Endothelial cell of umbilical vein (primary cell): Measurements from ENCODE around the gene ARHGAP28. TPM values are rescaled to one million over a fixed set of nuclear protein-coding genes. Genes with fewer than 3 reads are reported as not detected.

Source experiments
- BruUV-seq: library from RNA; stranded (reverse); fragments of 400-500 nt; replicated peaks from 2 replicates; lab custom pipeline; 2021; lab: Mats Ljungman, UMichigan
- CTCF ChIA-PET: fragments of 300-600, 350-600 bp; sonication (Branson Sonifier 250); formaldehyde crosslinking; loops from one replicate; lab custom pipeline; 2021; ENCODE audit warnings: antibody characterized with exemption, inconsistent platforms; lab: Charles Lee
- POLR2A ChIA-PET: fragments of 300-600, 350-600 bp; sonication (Branson Sonifier 250); formaldehyde crosslinking; loops from one replicate; lab custom pipeline; 2021; ENCODE audit warnings: antibody characterized with exemption, inconsistent platforms; lab: Charles Lee
- DNase-seq: peaks from one replicate; pipeline ENCODE4 v3.0.0-alpha.2; 2011; ENCODE audit warnings: low read depth, low spot score
- FAIRE-seq: peaks from 2 replicates; lab custom pipeline; 2011; peaks lifted over from hg19 to GRCh38; lab: Jason Lieb, UNC
- H2AFZ ChIP-seq: 2 replicates; pipeline ENCODE4 v1.6.0; 2012; ENCODE audit warnings: low read depth, low read length, control low read depth, inconsistent platforms
- H3K27ac ChIP-seq: 2 replicates; pipeline ENCODE4 v1.5.1; 2011; ENCODE audit warnings: low read depth, mild to moderate bottlenecking, control low read depth, low read length, moderate library complexity; ENCODE audit not compliant: insufficient read depth
- H3K27me3 ChIP-seq, 2 experiments: 2 replicates each; pipeline versions ENCODE4 v1.6.0 to v1.6.1; 2011; ENCODE audit warnings: low read length in 2 of 2, mixed read lengths in 1 of 2; ENCODE audit not compliant: control insufficient read depth in 2 of 2, insufficient read depth in 2 of 2
- H3K36me3 ChIP-seq, 2 experiments: 2 replicates in 1 of 2; 3 replicates in 1 of 2; pipeline ENCODE4 v1.5.1; 2011; ENCODE audit warnings: low read length in 2 of 2, mild to moderate bottlenecking in 1 of 2, moderate library complexity in 1 of 2; ENCODE audit not compliant: control insufficient read depth in 2 of 2, insufficient read depth in 2 of 2; ENCODE audit errors: extremely low read depth in 1 of 2
- H3K4me1 ChIP-seq: 3 replicates; pipeline ENCODE4 v1.5.1; 2011; ENCODE audit warnings: mild to moderate bottlenecking, low read length; ENCODE audit not compliant: control insufficient read depth, insufficient read depth; ENCODE audit errors: extremely low read depth
- H3K4me2 ChIP-seq: 2 replicates; pipeline ENCODE4 v1.6.1; 2011; ENCODE audit warnings: low read length, control low read depth, mixed read lengths; ENCODE audit not compliant: insufficient read depth
- H3K4me3 ChIP-seq, 3 experiments: fragments of 200-600 bp in 1 of 3; sonication (generic), shearing (Covaris generic) in 1 of 3; replicated peaks in 1 of 3; 2 replicates each; pipeline ENCODE4 v1.5.1; 2011 to 2016; ENCODE audit warnings: control low read depth in 3 of 3, low read length in 3 of 3, mild to moderate bottlenecking in 2 of 3, inconsistent platforms in 1 of 3, low read depth in 1 of 3, moderate library complexity in 1 of 3; ENCODE audit not compliant: insufficient read depth in 1 of 3
- H3K79me2 ChIP-seq: 2 replicates; pipeline ENCODE4 v1.6.0; 2012; ENCODE audit warnings: low read length, inconsistent platforms; ENCODE audit not compliant: control insufficient read depth, insufficient read depth
- H3K9ac ChIP-seq: replicated peaks from 2 replicates; pipeline ENCODE3; 2011; ENCODE audit warnings: low read length, control low read depth; ENCODE audit not compliant: insufficient read depth; ENCODE audit errors: extremely low read depth
- H3K9me1 ChIP-seq: replicated peaks from 3 replicates; pipeline ENCODE4 v1.6.0; 2011; ENCODE audit warnings: mild to moderate bottlenecking, low read length; ENCODE audit not compliant: control insufficient read depth, insufficient read depth; ENCODE audit errors: extremely low read depth
- H3K9me3 ChIP-seq: replicated peaks from 2 replicates; pipeline ENCODE4 v1.5.1; 2012; ENCODE audit warnings: low read length, inconsistent platforms; ENCODE audit not compliant: control insufficient read depth, insufficient read depth
- H4K20me1 ChIP-seq: replicated peaks from 2 replicates; pipeline ENCODE3; 2011; ENCODE audit warnings: mild to moderate bottlenecking, low read length; ENCODE audit not compliant: control insufficient read depth, insufficient read depth; ENCODE audit errors: extremely low read depth
- CTCF ChIP-seq, 2 donors: IDR thresholded peaks; 1 replicate in 1 of 2; 2 replicates in 1 of 2; pipeline ENCODE4 v1.5.1; 2011; ENCODE audit warnings: low read length in 2 of 2, mild to moderate bottlenecking in 2 of 2, moderate library complexity in 2 of 2, control low read depth in 1 of 2, inconsistent platforms in 1 of 2, low read depth in 1 of 2; ENCODE audit not compliant: insufficient read depth in 1 of 2; ENCODE audit errors: extremely low read depth in 1 of 2
- EZH2 ChIP-seq: IDR thresholded peaks from 2 replicates; pipeline ENCODE4 v1.6.1; 2012; ENCODE audit warnings: borderline replicate concordance, low read depth, mild to moderate bottlenecking, moderate library complexity, low read length, inconsistent platforms; ENCODE audit not compliant: severe bottlenecking
- FOS ChIP-seq: IDR thresholded peaks from 2 replicates; pipeline ENCODE4 v1.6.1; 2011; ENCODE audit warnings: mild to moderate bottlenecking, low read length, moderate library complexity, borderline replicate concordance; ENCODE audit not compliant: insufficient read depth
- GATA2 ChIP-seq: IDR thresholded peaks from 2 replicates; pipeline ENCODE4 v1.7.0; 2011; ENCODE audit warnings: low read depth, mild to moderate bottlenecking, moderate library complexity, mixed read lengths, low read length; ENCODE audit not compliant: insufficient read length, insufficient read depth
- JUN ChIP-seq: IDR thresholded peaks from 2 replicates; pipeline ENCODE4 v1.6.1; 2011; ENCODE audit warnings: borderline replicate concordance, low read depth; ENCODE audit not compliant: insufficient read length, insufficient read depth
- MYC ChIP-seq: IDR thresholded peaks from one replicate; pipeline ENCODE4 v1.6.1; 2011; ENCODE audit warnings: mild to moderate bottlenecking, low read depth, low read length
- POLR2A ChIP-seq: IDR thresholded peaks from 2 replicates; pipeline ENCODE4 v1.6.1; 2012; ENCODE audit warnings: low read depth, mild to moderate bottlenecking, control low read depth, low read length
- POLR2AphosphoS5 ChIP-seq: IDR thresholded peaks from 2 replicates; pipeline ENCODE4 v1.6.1; 2012; ENCODE audit warnings: low read depth, mild to moderate bottlenecking, control low read depth, low read length, moderate library complexity; ENCODE audit not compliant: insufficient read depth
- dilution Hi-C: fragments of 300-500 bp; cut with MboI; formaldehyde crosslinking; loops from one replicate; pipeline ENCODE4 v1.15.0; 2019; ENCODE audit warnings: low sequenced_read_pairs; ENCODE audit not compliant: extremely low pct_ligation_motif_present
- intact Hi-C: fragments of 100-400 bp; cut with micrococcal nuclease; formaldehyde crosslinking; loops from one replicate; pipeline ENCODE4 v1.10.0; 2022
- polyA plus RNA-seq, 4 experiments: library from polyadenylated mRNA; depleted of rRNA in 3 of 4; stranded (reverse) in 3 of 4; unstranded in 1 of 4; fragments of >200 nt; gene quantifications; 2 replicates each; pipeline versions ENCODE4 v1.2.1 to v1.2.3, GENCODE V29; 2011 to 2012; ENCODE audit warnings: missing spikeins in 1 of 4
- total RNA-seq: library from RNA; stranded (reverse); gene quantifications from 2 replicates; pipeline ENCODE4 v1.2.3, GENCODE V29; 2021
- TF ChIP-seq, protein P1 (sequence below): IDR thresholded peaks from 2 replicates; pipeline ENCODE4 v1.6.1; 2011; ENCODE audit not compliant: insufficient read depth, insufficient read length

Gene ARHGAP28
- total and polyA plus RNA-seq, 2 donors (not counting 3 experiments of a cell fraction or from before 2014, with no cell fraction given): 3.8 to 23.4 TPM

- no TSS peak for BruUV-seq
- no peaks in the 10 kb centered on the region for H4K20me1 ChIP-seq
- CTCF ChIA-PET: no interaction called here
Observed at GRCh38 chr18:6865251-6865650, 135.7 kb downstream of the ARHGAP28 start.

More at GRCh38 chr18:6865251-6865650, 135.7 kb downstream of the ARHGAP28 start:
- no peak for TF ChIP-seq GATA2
- TF ChIP-seq EZH2: no peak
- no peak for TF ChIP-seq POLR2A
- TF ChIP-seq, protein P1, sequence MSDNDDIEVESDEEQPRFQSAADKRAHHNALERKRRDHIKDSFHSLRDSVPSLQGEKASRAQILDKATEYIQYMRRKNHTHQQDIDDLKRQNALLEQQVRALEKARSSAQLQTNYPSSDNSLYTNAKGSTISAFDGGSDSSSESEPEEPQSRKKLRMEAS: no peak
- TF ChIP-seq CTCF (IDR thresholded peaks at IDR 0.05; ENCODE audit: extremely low read depth in 1 of 2, insufficient read depth in 1 of 2, low read depth in 1 of 2, low read length in 2 of 2): no peak
- no peak for TF ChIP-seq MYC
- TF ChIP-seq FOS: no peak
- no peak for TF ChIP-seq JUN
- TF ChIP-seq POLR2AphosphoS5: no peak
- Histone ChIP-seq H3K4me2 (no peak overlapping the region), H2AFZ (no peak overlapping the region), H3K9ac (no peak overlapping the region), H3K36me3 (no peaks in the 10 kb centered on the region), H3K27ac (no peak overlapping the region), H3K27me3 (no peaks in the 10 kb centered on the region), H3K4me1 (no peaks in the 10 kb centered on the region), H3K79me2 (no peaks in the 10 kb centered on the region), H3K9me3 (no peaks in the 10 kb centered on the region), H3K9me1 (no peaks in the 10 kb centered on the region), H3K4me3 (no peak overlapping the region)
- FAIRE-seq: no peak
- no peak for DNase-seq
- dilution Hi-C loops (no loop called here), intact Hi-C loops (no loop called here)
- POLR2A ChIA-PET: no interaction called here
